Fibroblast of mammary gland (primary cell): Measurements from ENCODE around the gene CAPN5.
A peak's percentile ranks its signal among the peaks of the same experiment; 100 is the strongest.

ENCODE experiments used
- DNase-seq: peaks from one replicate; pipeline ENCODE4 v3.0.0-alpha.2; 2010; ENCODE audit warnings: low read depth
- H3K4me3 ChIP-seq: 2 replicates; pipeline ENCODE4 v1.5.1; 2011; ENCODE audit warnings: low read depth, mild to moderate bottlenecking, low read length, moderate library complexity; ENCODE audit not compliant: control insufficient read depth
- TF ChIP-seq, protein P1 (sequence below): conservative IDR thresholded peaks from 2 replicates; pipeline ENCODE4 v1.5.1; 2011; ENCODE audit warnings: low read depth, low read length, inconsistent platforms; ENCODE audit not compliant: control insufficient read depth, insufficient read depth

Gene CAPN5

DNA sequence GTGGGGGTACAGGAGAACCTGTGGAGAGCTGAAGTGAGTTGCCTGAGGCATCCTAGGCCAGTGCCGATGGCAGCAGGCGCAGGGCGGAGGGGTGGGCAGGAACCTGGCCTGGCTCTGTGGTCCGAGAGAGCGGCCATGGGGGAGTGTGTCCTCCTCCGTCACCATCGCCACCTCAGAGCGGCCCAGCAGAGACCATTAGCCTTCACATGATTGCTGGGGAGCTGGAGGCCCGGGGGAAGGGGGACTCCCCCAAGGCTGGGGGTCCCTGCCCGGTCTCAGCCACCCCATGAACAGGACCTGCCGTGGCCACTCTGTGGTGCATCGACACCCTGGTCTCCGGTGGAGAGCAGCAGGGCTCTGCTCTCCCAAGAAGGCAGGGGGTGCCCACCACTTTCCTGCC, 40.0 kb downstream of the CAPN5 start:
- H3K4me3 ChIP-seq: no peak overlapping the region
- DNase-seq: no peak
- TF ChIP-seq, protein P1, sequence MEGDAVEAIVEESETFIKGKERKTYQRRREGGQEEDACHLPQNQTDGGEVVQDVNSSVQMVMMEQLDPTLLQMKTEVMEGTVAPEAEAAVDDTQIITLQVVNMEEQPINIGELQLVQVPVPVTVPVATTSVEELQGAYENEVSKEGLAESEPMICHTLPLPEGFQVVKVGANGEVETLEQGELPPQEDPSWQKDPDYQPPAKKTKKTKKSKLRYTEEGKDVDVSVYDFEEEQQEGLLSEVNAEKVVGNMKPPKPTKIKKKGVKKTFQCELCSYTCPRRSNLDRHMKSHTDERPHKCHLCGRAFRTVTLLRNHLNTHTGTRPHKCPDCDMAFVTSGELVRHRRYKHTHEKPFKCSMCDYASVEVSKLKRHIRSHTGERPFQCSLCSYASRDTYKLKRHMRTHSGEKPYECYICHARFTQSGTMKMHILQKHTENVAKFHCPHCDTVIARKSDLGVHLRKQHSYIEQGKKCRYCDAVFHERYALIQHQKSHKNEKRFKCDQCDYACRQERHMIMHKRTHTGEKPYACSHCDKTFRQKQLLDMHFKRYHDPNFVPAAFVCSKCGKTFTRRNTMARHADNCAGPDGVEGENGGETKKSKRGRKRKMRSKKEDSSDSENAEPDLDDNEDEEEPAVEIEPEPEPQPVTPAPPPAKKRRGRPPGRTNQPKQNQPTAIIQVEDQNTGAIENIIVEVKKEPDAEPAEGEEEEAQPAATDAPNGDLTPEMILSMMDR: no peak

DNA sequence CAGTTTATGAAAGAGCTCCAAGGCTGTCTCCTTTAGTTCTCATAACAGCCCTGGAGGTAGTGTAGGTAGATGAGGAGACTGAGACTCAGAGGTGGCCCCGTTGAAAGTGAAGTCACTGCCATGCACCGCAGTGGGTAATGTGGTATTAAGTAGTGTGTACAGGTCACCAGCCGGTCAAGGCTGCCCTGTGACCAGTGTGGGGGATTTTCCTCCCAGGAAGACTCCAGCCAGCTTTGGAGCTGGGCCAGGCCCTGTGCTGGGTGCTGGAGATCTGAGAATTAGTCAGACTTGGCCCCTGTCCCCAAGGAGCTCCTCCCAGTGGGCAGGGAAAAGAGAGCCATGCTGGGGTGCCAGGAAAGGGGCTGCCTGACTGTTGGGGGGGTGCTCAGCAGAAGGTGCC, 41.2 kb downstream of the CAPN5 start:
- TF ChIP-seq, protein P1: no peak
- no peak overlapping the region for H3K4me3 ChIP-seq
- DNase-seq: peak; percentile 96

DNA sequence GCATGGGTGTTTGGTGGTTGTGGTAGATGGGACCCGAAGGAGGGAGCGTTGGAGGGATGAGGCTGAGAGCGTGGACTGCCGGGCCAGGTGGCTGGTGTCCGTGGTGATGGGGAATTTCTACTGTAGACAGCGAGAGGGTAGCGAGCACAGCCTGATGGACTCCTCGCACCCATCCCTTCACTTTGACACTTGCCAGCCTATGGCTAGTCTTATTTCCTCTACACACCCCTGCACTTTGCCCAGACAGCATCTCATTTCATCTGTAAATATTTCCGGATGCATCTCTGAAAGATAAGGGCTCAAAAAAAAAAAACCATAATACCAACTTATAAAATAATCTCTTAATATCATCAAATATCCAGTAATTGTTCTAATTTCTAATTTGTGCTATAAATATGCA, 41.7 kb downstream of the CAPN5 start:
- no peak for DNase-seq
- no peak overlapping the region for H3K4me3 ChIP-seq
- TF ChIP-seq, protein P1: no peak

DNA sequence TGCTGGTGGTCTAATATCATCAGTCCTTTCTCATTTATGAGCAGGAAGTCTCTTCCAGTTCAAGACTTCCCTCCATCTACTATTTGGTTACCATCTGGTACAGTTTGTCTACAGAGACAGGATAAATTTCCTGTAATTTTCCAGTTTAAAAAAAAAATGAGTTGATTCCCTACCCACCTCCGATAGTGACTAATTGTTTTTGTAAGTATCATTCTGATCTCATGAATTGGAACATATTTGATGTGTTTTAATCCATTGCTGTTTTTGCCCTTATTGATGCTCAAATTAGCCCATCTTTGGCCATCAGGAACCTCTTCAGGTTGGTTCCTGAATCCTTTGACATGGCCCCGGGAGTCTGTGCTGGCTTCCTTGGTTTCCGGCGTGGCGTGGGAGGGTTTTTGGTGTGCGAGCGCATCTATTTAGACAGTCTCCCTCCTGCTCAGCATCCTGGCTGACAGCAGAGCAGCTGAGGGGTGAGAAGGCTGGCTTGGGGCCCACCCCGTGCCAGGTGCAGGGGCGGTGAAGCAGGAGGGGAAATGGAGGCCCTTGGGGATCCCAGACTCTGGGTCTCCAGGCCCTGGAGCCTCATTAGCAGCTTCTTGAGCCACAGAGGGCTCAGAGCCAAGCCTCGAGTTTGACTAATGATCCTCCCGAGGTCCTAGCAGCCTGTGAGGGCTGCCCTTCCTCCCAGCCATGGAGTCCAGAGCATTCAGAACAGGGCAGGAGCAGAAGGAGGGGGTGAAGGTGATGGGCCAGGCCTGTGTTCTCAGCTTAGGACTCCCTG, 42.7 kb downstream of the CAPN5 start:
- TF ChIP-seq, protein P1: no peak
- peak; percentile 81 for DNase-seq
- no peak overlapping the region for H3K4me3 ChIP-seq

DNA sequence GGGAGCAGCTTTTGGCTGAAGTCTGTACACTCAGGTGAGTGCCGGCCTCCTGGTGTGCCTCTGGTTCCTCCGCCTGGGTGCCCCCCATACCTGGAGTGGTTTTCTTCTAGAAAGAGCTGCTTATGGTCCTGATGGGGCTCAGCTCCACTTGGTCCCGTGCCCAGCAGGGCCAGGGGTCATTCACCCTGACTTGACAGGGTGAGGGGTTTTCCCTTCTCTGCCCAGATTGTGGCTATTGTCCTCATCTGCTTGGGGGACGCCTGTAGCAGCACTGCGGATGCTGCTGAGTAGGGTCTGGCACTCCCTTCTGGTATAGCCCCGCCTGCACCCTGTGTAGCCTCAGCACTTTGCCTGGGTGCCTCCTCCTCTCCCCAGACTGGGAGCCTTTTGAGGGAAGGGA, 44.1 kb downstream of the CAPN5 start:
- TF ChIP-seq, protein P1: no peak
- H3K4me3 ChIP-seq: no peak overlapping the region
- DNase-seq: no peak

DNA sequence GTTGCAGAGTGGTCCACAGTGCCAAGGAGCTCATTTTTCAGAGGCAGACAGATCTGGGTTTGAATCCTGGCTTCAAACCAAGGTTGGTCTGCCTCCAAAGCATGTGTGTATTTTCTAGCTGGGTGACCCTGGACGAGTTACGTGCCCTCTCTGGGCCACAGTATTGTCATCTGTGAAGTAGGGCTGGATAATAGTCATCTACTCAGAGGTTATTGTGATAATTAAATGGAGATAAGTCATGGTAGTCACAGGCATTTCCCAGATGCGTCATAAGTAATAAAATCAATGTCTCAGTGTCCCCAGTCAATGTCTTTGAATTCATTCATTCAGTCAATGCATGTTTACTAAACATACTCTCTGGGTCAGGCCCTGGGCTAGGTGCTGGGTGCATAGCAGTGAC, 44.5 kb downstream of the CAPN5 start:
- H3K4me3 ChIP-seq: no peak overlapping the region

More for the DNA sequence above, 44.5 kb downstream of the CAPN5 start:
- DNase-seq: peak; percentile 52
- TF ChIP-seq, protein P1: no peak
